Measurements from ENCODE around the gene TEX13C. TPM values are rescaled to one million over a fixed set of nuclear protein-coding genes. Genes with fewer than 3 reads are reported as not detected.

TEX13C gene
- total RNA-seq, 1 experiment from 2014 or later: not detected

DNA sequence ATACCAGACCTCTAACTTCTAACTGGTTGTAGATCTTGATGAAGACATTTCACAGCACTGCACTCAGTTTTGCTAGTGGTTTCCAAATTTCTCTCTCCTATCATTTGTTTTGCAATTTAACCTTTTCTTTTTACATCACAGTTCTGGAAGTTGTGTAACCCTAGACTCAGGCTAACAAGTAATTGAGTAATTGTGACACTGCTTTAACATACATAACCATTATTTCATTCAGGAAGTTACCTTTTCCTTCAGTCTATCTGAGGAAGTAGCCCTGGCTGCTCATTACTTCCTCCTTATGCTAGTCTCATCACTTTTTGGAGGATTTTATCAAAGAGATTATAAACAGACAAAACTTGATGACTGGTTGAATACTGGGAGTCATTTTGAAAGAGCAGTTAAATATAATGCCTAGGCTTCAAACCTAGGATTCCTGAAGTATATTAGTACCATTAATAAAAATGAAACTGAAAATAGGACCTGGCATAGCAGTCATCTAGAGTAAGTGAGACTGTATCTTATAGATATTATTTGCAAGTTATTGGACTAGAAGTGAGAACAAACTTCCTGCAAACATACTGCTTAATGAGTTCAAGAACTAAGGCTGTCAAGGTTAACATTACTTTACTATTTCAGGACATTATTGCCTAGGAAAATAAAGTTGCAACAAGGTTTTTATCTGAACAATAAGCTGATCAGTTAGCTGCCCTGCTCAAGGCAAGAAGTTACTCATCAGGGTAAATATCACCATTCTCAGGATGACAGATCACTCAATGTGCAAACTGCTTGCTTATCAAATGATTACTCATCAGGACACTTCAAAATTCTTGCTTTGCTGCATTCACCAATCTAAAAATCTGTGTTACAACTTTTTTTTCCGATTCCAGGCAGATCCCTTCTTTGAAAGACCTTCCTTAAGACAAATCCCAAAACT lies 25.6 kb upstream of the TEX13C start:
- H3K9me3 ChIP-seq (ENCODE audit: insufficient read depth, low read depth): no peaks in the 10 kb centered on the region
- H3K27ac ChIP-seq: no peak overlapping the region
- no peaks in the 10 kb centered on the region for H4K20me1 ChIP-seq (ENCODE audit: insufficient read depth)
- no peak overlapping the region for H3K4me2 ChIP-seq
- ChIA-PET CTCF (no interaction called here), POLR2A (ENCODE audit: unreplicated experiment) (no interaction called here)
- no peaks in the 10 kb centered on the region for H3F3A ChIP-seq (ENCODE audit: insufficient read depth, low read depth)
- intact Hi-C loops (cut with micrococcal nuclease; ENCODE audit: unreplicated experiment): no loop called here
- no peak for DNase-seq
- H3K27me3 ChIP-seq (ENCODE audit: insufficient read depth, low read depth): no peaks in the 10 kb centered on the region
- no peak overlapping the region for H2AFZ ChIP-seq
- no peaks in the 10 kb centered on the region for H3K4me1 ChIP-seq (replicated peaks; ENCODE audit: insufficient read depth)
- BruUV-seq (replicated peaks): no TSS peak
- no peaks in the 10 kb centered on the region for H3K36me3 ChIP-seq (ENCODE audit: low read depth)
- no peaks in the 10 kb centered on the region for H3K9me2 ChIP-seq (ENCODE audit: insufficient read depth)
- no peak overlapping the region for H3K4me3 ChIP-seq
- H3K79me2 ChIP-seq (ENCODE audit: low read depth): no peaks in the 10 kb centered on the region
- TF ChIP-seq, protein P1, sequence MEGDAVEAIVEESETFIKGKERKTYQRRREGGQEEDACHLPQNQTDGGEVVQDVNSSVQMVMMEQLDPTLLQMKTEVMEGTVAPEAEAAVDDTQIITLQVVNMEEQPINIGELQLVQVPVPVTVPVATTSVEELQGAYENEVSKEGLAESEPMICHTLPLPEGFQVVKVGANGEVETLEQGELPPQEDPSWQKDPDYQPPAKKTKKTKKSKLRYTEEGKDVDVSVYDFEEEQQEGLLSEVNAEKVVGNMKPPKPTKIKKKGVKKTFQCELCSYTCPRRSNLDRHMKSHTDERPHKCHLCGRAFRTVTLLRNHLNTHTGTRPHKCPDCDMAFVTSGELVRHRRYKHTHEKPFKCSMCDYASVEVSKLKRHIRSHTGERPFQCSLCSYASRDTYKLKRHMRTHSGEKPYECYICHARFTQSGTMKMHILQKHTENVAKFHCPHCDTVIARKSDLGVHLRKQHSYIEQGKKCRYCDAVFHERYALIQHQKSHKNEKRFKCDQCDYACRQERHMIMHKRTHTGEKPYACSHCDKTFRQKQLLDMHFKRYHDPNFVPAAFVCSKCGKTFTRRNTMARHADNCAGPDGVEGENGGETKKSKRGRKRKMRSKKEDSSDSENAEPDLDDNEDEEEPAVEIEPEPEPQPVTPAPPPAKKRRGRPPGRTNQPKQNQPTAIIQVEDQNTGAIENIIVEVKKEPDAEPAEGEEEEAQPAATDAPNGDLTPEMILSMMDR (conservative IDR thresholded peaks at IDR 0.05): no peak
- no peak for TF ChIP-seq EZH2 (IDR thresholded peaks at IDR 0.05; ENCODE audit: low read depth)

DNA sequence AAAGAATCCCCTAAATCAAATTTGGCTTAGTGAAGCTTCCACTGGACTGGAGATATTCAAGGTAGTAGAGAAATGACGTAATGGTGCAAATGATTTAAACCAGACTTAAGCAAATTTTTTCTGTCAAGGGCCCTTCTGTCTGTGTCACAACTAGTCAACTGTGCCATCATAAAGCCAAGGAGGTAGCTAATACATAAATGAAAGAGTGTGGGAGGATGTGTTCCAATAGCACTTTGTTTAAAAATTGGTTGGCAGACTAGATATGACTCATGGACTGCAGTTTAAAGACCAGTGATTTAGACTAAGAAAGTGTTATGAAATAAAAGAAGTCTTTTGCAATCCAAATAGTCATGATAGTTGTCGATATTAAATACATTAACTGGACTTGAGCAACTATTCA lies 24.3 kb upstream of the TEX13C start:
- no peak overlapping the region for H3K4me2 ChIP-seq
- no peaks in the 10 kb centered on the region for H3K4me1 ChIP-seq (replicated peaks; ENCODE audit: insufficient read depth)
- no peak overlapping the region; the same call in 1 of the 2 replicates for H2AFZ ChIP-seq
- no peak overlapping the region for H3K4me3 ChIP-seq
- POLR2A ChIA-PET (ENCODE audit: unreplicated experiment): interaction anchor here (0.7 kb wide), 1 partner anchor 743 kb away, joined by 3 read pairs; no protein-coding TSS in a partner anchor
- CTCF ChIA-PET: no interaction called here
- no peaks in the 10 kb centered on the region for H3K9me2 ChIP-seq (ENCODE audit: insufficient read depth)
- DNase-seq: no peak
- H3F3A ChIP-seq (ENCODE audit: insufficient read depth, low read depth): no peaks in the 10 kb centered on the region
- no peaks in the 10 kb centered on the region for H3K27me3 ChIP-seq (ENCODE audit: insufficient read depth, low read depth)
- no TSS peak for BruUV-seq (replicated peaks)
- H4K20me1 ChIP-seq (ENCODE audit: insufficient read depth): no peaks in the 10 kb centered on the region
- intact Hi-C loops (cut with micrococcal nuclease; ENCODE audit: unreplicated experiment): no loop called here
- TF ChIP-seq, protein P1 (conservative IDR thresholded peaks at IDR 0.05): no peak
- TF ChIP-seq EZH2 (IDR thresholded peaks at IDR 0.05; ENCODE audit: low read depth): no peak
- H3K36me3 ChIP-seq (ENCODE audit: low read depth): no peaks in the 10 kb centered on the region
- no peak overlapping the region for H3K27ac ChIP-seq
- no peaks in the 10 kb centered on the region for H3K79me2 ChIP-seq (ENCODE audit: low read depth)
- H3K9me3 ChIP-seq (ENCODE audit: insufficient read depth, low read depth): no peaks in the 10 kb centered on the region

DNA sequence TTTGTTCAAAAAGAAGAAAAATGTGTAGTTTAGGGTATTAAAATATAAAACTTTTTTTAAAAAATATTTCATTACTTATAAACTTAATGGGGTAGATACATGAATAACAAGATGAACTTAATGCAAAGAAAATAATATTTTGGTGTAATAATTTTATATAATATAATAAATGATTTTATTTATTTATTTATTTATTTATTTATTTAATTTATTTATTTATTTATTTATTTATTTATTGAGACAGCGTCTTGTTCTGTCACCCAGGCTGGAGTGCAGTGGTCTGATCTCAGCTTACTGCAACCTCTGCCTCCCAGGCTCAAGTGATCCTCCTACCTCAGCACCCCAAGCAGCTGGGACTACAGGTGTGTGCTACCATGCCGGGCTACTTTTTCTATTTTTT lies 20.8 kb upstream of the TEX13C start:
- POLR2A ChIA-PET (ENCODE audit: unreplicated experiment): no interaction called here
- no peak for DNase-seq

More for the DNA sequence above, 20.8 kb upstream of the TEX13C start:
- Histone ChIP-seq H3K4me1 (replicated peaks; ENCODE audit: insufficient read depth) (no peaks in the 10 kb centered on the region), H4K20me1 (ENCODE audit: insufficient read depth) (no peaks in the 10 kb centered on the region), H3F3A (ENCODE audit: insufficient read depth, low read depth) (no peaks in the 10 kb centered on the region), H3K36me3 (ENCODE audit: low read depth) (no peaks in the 10 kb centered on the region), H3K4me3 (no peak overlapping the region), H3K9me3 (ENCODE audit: insufficient read depth, low read depth) (no peaks in the 10 kb centered on the region), H3K27ac (no peak overlapping the region), H2AFZ (no peak overlapping the region), H3K27me3 (ENCODE audit: insufficient read depth, low read depth) (no peaks in the 10 kb centered on the region), H3K9me2 (ENCODE audit: insufficient read depth) (no peaks in the 10 kb centered on the region), H3K4me2 (no peak overlapping the region), H3K79me2 (ENCODE audit: low read depth) (no peaks in the 10 kb centered on the region)
- BruUV-seq (replicated peaks): no TSS peak
- TF ChIP-seq, protein P1 (conservative IDR thresholded peaks at IDR 0.05): no peak
- intact Hi-C loops (cut with micrococcal nuclease; ENCODE audit: unreplicated experiment): no loop called here
- CTCF ChIA-PET: no interaction called here

Measured in PC-9 (cell line).